Lung (tissue), 12 donors: ENCODE measurements around the gene MPPED1. TPM values are rescaled to one million over a fixed set of nuclear protein-coding genes. Genes with fewer than 3 reads are reported as not detected.

Source experiments
- ATAC-seq: fragments of 200-7000 bp; cut with Tn5 transposase; one replicate; pipeline ENCODE4 v1.9.1; 2020; ENCODE audit warnings: moderate number of reproducible peaks; ENCODE audit not compliant: insufficient read depth, low FRiP score
- DNase-seq, 3 donors: peaks; one replicate each; pipeline ENCODE4 v3.0.0-alpha.2; 2013 to 2017
- H3K27ac ChIP-seq, 2 donors: one replicate each; pipeline ENCODE4 v1.5.1; 2013; ENCODE audit warnings: mild to moderate bottlenecking in 2 of 2, moderate library complexity in 2 of 2, control low read depth in 1 of 2, inconsistent platforms in 1 of 2, low read depth in 1 of 2, low read length in 1 of 2
- H3K27me3 ChIP-seq, 3 donors: one replicate each; pipeline ENCODE4 v1.5.1; 2013; ENCODE audit warnings: low read length in 2 of 3; ENCODE audit not compliant: control insufficient read depth in 3 of 3, insufficient read depth in 3 of 3
- H3K36me3 ChIP-seq, 4 donors: one replicate each; pipeline ENCODE4 v1.5.1; 2013; ENCODE audit warnings: low read length in 4 of 4, mild to moderate bottlenecking in 1 of 4, moderate library complexity in 1 of 4; ENCODE audit not compliant: control insufficient read depth in 4 of 4, insufficient read depth in 4 of 4
- H3K4me1 ChIP-seq, 5 donors: one replicate each; pipeline ENCODE4 v1.5.1; 2013; ENCODE audit warnings: low read length in 5 of 5, mild to moderate bottlenecking in 2 of 5, moderate library complexity in 1 of 5; ENCODE audit not compliant: control insufficient read depth in 5 of 5, insufficient read depth in 5 of 5
- H3K4me3 ChIP-seq: one replicate; pipeline ENCODE4 v1.5.1; 2013; ENCODE audit warnings: mild to moderate bottlenecking, control low read depth, moderate library complexity
- H3K9ac ChIP-seq, 2 donors: one replicate each; pipeline ENCODE4 v1.5.1; 2013; ENCODE audit warnings: low read length in 2 of 2, control low read depth in 1 of 2; ENCODE audit not compliant: insufficient read depth in 1 of 2
- H3K9me3 ChIP-seq, 4 donors: one replicate each; pipeline ENCODE4 v1.5.1; 2013; ENCODE audit warnings: low read length in 3 of 4, mild to moderate bottlenecking in 1 of 4, moderate library complexity in 1 of 4; ENCODE audit not compliant: control insufficient read depth in 4 of 4, insufficient read depth in 3 of 4
- WGBS, 2 donors: extraction: QIAGEN DNeasy Blood & Tissue Kit; methylation state at CpG; one replicate each; pipeline ENCODE4 v1.1.7; 2013; 5-methylcytosine and 5-hydroxymethylcytosine counted together
- polyA plus RNA-seq, 2 donors: library from polyadenylated mRNA; stranded (reverse); fragments of 200-250 nt; gene quantifications; one replicate each; pipeline ENCODE4 v1.2.1, GENCODE V29; 2013
- total RNA-seq, 2 donors: library from RNA; depleted of rRNA in 1 of 2; stranded (reverse); fragments of >200 nt in 1 of 2; gene quantifications; one replicate each; pipeline ENCODE4 v1.2.1, GENCODE V29; 2014 to 2021
- TF ChIP-seq, protein P1 (sequence below): IDR thresholded peaks from 2 replicates; pipeline ENCODE4 v1.5.1; 2012; ENCODE audit warnings: mild to moderate bottlenecking; ENCODE audit errors: control extremely low read depth, extremely low read depth
- donor health status: control.
- donor health status: control.
- donor health status: Bipolar disorder and iron deficiency.
- donor health status: healthy.
- donor health status: DM: yes; HTN: yes; CAD: no.

MPPED1 gene
- total and polyA plus RNA-seq, 4 donors, result 0.05 to 0.65 TPM; not detected in 2

DNA sequence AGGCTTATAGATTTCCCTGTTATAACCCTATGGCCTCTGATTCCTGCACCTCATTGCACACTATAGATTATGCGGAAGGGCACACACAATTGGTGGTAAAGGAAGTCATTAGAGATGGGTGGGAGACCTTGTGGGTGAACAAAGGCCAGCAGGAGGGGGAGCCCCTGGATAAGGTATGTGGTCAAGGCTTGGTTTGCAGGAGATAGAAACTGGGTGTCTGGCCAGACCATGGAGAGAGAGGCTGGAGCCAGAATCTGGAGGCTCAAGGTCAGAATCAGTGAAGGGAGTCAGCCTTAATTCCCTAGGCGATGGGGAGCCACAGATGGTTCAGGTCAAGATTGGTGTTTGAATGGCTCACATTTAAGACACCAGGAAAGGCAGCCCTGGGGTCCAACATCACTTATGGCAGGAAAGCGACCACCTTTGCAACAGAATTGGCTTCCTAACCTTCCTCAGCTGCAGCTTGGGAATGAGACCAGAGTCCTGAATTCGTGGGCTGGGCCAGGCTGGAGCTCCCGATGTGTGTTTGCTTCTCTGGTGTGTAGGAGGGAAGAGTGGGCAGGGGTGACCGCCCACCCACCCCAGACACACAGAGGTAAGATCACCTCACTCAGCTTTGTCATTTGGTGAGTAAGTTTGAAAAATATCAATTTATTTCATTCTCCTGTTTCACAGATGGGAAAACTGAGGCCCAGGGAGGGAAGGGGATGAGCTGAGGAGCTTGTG lies 45.9 kb upstream of the MPPED1 start:
- ATAC-seq (no peak), DNase-seq (no peak)
- WGBS, 2 donors, result 87 to 95% methylated on average over 6 of the region's 6 CpGs
- no peak overlapping the region for H3K27ac ChIP-seq
- peaks cover 0 to 4% (median 0%) of the 10 kb centered on the region in 5 donors for H3K4me1 ChIP-seq
- TF ChIP-seq, protein P1, sequence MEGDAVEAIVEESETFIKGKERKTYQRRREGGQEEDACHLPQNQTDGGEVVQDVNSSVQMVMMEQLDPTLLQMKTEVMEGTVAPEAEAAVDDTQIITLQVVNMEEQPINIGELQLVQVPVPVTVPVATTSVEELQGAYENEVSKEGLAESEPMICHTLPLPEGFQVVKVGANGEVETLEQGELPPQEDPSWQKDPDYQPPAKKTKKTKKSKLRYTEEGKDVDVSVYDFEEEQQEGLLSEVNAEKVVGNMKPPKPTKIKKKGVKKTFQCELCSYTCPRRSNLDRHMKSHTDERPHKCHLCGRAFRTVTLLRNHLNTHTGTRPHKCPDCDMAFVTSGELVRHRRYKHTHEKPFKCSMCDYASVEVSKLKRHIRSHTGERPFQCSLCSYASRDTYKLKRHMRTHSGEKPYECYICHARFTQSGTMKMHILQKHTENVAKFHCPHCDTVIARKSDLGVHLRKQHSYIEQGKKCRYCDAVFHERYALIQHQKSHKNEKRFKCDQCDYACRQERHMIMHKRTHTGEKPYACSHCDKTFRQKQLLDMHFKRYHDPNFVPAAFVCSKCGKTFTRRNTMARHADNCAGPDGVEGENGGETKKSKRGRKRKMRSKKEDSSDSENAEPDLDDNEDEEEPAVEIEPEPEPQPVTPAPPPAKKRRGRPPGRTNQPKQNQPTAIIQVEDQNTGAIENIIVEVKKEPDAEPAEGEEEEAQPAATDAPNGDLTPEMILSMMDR, result no peak
- peaks cover 0 to 3% (median 0%) of the 10 kb centered on the region in 3 donors for H3K27me3 ChIP-seq
- no peaks in the 10 kb centered on the region for H3K36me3 ChIP-seq
- no peak overlapping the region for H3K4me3 ChIP-seq
- H3K9ac ChIP-seq, result no peak overlapping the region
- H3K9me3 ChIP-seq, result peaks cover 0 to 3% (median 0%) of the 10 kb centered on the region in 4 donors

DNA sequence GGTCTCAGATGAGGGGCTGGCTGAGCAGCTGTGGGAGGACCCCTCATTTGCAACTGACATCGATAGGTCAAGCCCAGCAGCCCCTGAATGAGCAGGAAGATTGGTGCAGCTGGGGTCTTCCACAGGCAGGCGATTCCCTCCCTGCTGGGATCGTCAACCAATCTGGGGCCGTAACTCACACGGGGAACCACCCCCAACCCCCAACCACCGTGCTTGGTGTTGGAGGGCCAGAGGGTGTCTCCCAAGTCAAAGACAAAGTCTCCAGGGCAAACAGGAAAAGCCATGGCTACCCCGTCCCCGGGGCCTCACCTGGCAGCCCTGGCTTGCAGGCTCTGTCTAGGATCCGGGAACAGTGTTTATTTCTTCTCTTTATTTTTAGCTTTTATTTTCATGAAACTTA lies 41.8 kb upstream of the MPPED1 start:
- H3K36me3 ChIP-seq, result no peaks in the 10 kb centered on the region
- no peak overlapping the region for H3K9ac ChIP-seq
- H3K4me1 ChIP-seq, result peaks cover 0 to 4% (median 0%) of the 10 kb centered on the region in 5 donors
- TF ChIP-seq, protein P1, result no peak
- 17 to 21% methylated on average over 9 of the region's 9 CpGs for WGBS, 2 donors
- peaks cover 0 to 6% (median 1%) of the 10 kb centered on the region in 4 donors for H3K9me3 ChIP-seq
- no peak overlapping the region for H3K27ac ChIP-seq
- DNase-seq, result no peak
- ATAC-seq, result no peak
- peaks cover 0 to 8% (median 0%) of the 10 kb centered on the region in 3 donors for H3K27me3 ChIP-seq
- no peak overlapping the region for H3K4me3 ChIP-seq

DNA sequence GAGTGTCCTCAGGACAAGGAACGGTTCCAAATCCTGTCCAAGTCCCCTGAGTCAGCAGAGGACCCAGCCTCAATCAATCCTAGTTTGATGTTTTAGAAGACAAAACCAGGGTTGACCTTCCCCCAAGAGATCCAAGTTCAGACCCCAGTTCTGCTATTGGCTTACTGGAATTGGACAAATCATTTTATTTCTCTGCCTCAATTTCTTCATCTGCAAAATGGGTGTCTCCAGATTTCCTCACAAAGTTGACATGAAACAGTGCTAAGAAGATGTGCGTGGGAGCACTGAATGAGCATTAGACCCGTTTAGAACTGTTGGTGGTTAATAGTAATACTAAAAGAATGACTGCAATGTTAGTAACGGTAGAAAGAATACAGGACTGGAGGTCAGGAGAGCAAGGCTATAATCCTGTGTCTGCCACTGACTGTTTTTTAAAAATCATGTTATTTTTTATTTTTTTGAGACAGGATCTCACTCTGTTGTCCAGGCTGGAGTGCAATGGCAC lies 35.8 kb upstream of the MPPED1 start:
- TF ChIP-seq, protein P1, result no peak
- Histone ChIP-seq H3K4me3 (no peak overlapping the region), H3K9me3 (peaks cover 0 to 4% (median 2%) of the 10 kb centered on the region in 4 donors), H3K27ac (no peak overlapping the region), H3K9ac (no peak overlapping the region), H3K36me3 (no peaks in the 10 kb centered on the region), H3K4me1 (peaks cover 0 to 21% (median 5%) of the 10 kb centered on the region in 5 donors), H3K27me3 (peaks cover 0 to 9% (median 3%) of the 10 kb centered on the region in 3 donors)
- DNase-seq (no peak), ATAC-seq (no peak)
- WGBS, 2 donors, result 83 to 90% methylated on average over 4 of the region's 4 CpGs
